HG03354 (cell line): Measurements from ENCODE around the gene KRT84.
A peak's percentile ranks its signal among the peaks of the same experiment; 100 is the strongest.

Source experiments
- ATAC-seq: cut with Tn5 transposase; IDR thresholded peaks from one replicate; pipeline ENCODE4 v1.9.1; 2021; ENCODE audit warnings: mild to moderate bottlenecking; ENCODE audit not compliant: unreplicated experiment, poor library complexity, severe bottlenecking

The KRT84 gene

GRCh38 chr12:52363111-52363679 lies 22.3 kb downstream of the KRT84 start:
- no peak for ATAC-seq

GRCh38 chr12:52362118-52362726 lies 23.2 kb downstream of the KRT84 start:
- ATAC-seq = no peak

- no peak for ATAC-seq
Observed at GRCh38 chr12:52361553-52361952, 23.9 kb downstream of the KRT84 start.

- no peak for ATAC-seq
Observed at GRCh38 chr12:52360663-52361271, 24.7 kb downstream of the KRT84 start.

GRCh38 chr12:52360106-52360662 lies 25.3 kb downstream of the KRT84 start:
- ATAC-seq = no peak

GRCh38 chr12:52359621-52360061 lies 25.8 kb downstream of the KRT84 start:
- ATAC-seq = no peak

GRCh38 chr12:52358575-52359350 lies 26.7 kb downstream of the KRT84 start:
- ATAC-seq = peak; percentile 98

- no peak for ATAC-seq
Observed at GRCh38 chr12:52356762-52357580, 28.5 kb downstream of the KRT84 start.

GRCh38 chr12:52356031-52356761 lies 29.3 kb downstream of the KRT84 start:
- ATAC-seq = no peak

GRCh38 chr12:52355176-52355575 lies 30.3 kb downstream of the KRT84 start:
- ATAC-seq = no peak

- ATAC-seq = no peak
Observed at GRCh38 chr12:52354200-52354599, 31.3 kb downstream of the KRT84 start.

GRCh38 chr12:52353766-52354165 lies 31.7 kb downstream of the KRT84 start:
- ATAC-seq = no peak

- ATAC-seq = no peak
Observed at GRCh38 chr12:52352951-52353350, 32.5 kb downstream of the KRT84 start.

GRCh38 chr12:52351196-52352059 lies 34.0 kb downstream of the KRT84 start:
- ATAC-seq = no peak

- no peak for ATAC-seq
Observed at GRCh38 chr12:52350786-52351185, 34.7 kb downstream of the KRT84 start.

- ATAC-seq = no peak
Observed at GRCh38 chr12:52350021-52350620, 35.3 kb downstream of the KRT84 start.

GRCh38 chr12:52349196-52349595 lies 36.3 kb downstream of the KRT84 start:
- no peak for ATAC-seq
